Choroid plexus epithelial cell (primary cell): ENCODE measurements around the gene AJM1.
A peak's percentile ranks its signal among the peaks of the same experiment; 100 is the strongest.
"Not testable (repeated sequence)": the region's sequence is repeated elsewhere in the genome, so short reads cannot be mapped to it uniquely, and the experiment has no call there.

Experiments
- DNase-seq: peaks from one replicate; pipeline ENCODE4 v3.0.0-alpha.2; 2010; ENCODE audit warnings: low read depth
- H3K4me3 ChIP-seq: 2 replicates; pipeline ENCODE4 v1.5.1; 2011; ENCODE audit warnings: low read depth, mild to moderate bottlenecking, control low read depth, low read length, moderate library complexity
- TF ChIP-seq, protein P1 (sequence below): conservative IDR thresholded peaks from 2 replicates; pipeline ENCODE4 v1.5.1; 2011; ENCODE audit warnings: low read depth, mild to moderate bottlenecking, control low read depth, inconsistent platforms, low read length, moderate library complexity

AJM1 gene

DNA sequence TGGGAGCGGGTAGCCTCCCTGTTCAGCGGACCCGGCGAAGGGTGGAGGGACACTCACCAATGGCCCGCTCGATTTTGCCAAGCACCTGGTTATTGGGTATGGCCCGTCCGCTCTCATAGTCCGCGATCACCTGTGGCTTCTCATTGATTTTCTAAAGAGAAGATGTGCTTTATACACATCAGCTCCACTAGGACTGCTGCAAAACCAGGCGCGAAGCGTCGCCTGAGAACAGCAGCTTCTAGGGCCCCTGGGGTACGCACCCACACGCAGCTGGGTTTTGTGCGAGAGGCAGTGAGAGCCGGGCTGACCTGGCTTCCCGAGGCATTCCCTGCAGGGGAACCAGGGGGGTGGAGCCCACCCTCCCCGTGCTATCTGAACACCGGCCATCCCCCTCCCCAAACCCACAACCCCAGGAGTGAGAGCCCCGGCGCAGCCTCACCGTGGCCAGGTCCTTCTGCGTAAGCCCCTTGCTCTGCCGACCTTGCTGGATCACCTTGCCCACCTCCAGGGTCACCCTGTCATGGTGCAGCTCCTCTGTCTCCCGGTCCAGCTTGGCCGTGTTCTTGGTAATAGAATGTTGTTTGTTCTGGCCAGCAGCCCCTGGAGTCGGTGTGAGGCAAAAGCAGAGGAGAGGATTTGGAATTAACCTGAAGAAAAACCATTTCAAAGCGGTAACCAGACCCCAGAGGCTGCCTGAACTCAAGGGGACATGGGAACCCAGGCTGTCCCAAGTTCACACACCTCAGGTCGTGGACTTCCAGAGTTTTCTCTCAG, 20.8 kb downstream of the AJM1 start:
- TF ChIP-seq, protein P1, sequence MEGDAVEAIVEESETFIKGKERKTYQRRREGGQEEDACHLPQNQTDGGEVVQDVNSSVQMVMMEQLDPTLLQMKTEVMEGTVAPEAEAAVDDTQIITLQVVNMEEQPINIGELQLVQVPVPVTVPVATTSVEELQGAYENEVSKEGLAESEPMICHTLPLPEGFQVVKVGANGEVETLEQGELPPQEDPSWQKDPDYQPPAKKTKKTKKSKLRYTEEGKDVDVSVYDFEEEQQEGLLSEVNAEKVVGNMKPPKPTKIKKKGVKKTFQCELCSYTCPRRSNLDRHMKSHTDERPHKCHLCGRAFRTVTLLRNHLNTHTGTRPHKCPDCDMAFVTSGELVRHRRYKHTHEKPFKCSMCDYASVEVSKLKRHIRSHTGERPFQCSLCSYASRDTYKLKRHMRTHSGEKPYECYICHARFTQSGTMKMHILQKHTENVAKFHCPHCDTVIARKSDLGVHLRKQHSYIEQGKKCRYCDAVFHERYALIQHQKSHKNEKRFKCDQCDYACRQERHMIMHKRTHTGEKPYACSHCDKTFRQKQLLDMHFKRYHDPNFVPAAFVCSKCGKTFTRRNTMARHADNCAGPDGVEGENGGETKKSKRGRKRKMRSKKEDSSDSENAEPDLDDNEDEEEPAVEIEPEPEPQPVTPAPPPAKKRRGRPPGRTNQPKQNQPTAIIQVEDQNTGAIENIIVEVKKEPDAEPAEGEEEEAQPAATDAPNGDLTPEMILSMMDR, result no peak
- H3K4me3 ChIP-seq, result no peak overlapping the region

DNA sequence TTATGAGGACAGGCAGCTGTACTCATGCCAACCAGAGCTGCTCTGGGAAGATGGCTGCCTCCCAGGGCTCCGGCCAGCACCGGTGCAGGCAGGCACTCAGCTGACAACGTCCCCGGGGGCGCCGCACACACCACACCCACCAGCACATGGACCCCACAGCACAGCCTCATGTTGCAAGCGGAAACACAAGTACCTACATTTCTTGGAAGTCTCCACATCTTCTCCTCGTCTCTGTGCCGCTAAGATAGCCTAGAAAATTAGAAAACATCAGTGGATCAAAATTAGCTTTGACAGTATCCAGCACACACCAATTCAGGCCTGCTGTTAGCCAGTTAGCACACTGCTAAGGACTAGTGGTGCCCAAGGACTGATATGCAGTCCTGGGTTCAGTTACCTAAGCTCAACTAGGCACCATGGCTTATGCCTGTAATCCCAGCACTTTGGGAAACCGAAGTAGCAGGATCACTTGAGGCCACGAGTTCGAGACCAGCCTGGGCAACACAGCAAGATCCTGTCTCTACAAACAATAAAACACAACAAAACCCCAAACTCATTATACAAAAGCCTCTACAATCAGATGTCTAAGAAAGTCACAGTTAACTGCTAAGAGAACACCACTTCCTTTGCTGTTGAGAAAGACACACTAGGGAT, 21.5 kb downstream of the AJM1 start:
- DNase-seq, result no peak
- TF ChIP-seq, protein P1, result no peak
- no peak overlapping the region for H3K4me3 ChIP-seq

More for the DNA sequence above, 20.8 kb downstream of the AJM1 start:
- no peak for DNase-seq

DNA sequence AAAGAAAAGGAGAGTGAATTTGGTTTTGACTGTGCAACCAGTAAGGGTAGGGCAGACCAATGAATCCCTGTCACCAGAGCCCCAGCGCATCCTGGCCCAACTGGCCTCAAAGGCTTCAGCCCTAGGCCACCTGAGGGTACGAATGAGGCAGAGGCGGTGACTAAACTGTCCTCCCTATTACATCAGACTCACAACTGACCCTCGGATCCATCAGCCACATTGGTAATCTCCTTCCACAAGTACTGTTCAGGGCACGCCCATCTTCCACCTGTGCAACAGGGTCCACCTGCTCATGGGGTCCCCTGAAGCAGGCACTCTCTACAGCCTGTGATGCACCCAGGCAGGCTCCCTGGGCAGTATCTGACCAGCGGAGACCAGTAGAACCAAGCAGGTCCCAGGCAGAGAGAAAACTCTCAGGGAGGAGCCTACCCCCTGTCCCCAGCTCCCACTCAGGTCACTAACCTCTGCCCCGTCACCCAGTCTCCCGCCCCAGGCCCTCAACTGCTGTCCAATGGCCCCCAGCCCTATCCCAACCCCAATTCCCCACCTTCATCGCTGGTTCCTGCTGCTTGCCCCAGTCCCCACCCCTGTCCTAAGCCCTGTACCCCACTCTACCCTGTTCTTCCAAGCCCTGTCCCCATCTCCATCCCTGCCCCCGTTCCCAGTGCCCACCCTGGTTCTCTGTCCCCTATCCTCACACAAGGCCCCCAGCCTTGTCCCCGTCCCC, 22.9 kb downstream of the AJM1 start:
- no peak for DNase-seq

DNA sequence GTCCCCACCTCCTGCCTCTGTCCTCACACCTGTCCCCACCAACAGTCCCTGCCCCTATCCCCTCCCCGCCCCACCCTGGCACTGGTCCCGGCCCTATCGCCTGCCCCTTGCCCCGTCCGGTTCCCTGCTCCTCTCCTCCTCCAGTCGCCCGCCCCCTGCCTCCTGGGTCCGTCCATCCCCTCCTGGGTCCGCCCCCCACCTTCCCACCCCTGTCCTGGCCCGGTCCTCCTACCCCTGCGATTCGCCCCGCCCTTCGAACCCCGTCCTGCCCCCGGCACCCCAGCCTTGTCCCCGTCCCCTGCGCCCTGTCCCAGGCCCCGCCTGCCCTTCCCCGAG, 23.5 kb downstream of the AJM1 start:
- no peak for DNase-seq
- TF ChIP-seq, protein P1, result no peak
- peak overlapping the region; percentile 93 for H3K4me3 ChIP-seq

More for the DNA sequence above, 22.9 kb downstream of the AJM1 start:
- TF ChIP-seq, protein P1, result no peak
- H3K4me3 ChIP-seq, result peak overlapping the region; percentile 93

DNA sequence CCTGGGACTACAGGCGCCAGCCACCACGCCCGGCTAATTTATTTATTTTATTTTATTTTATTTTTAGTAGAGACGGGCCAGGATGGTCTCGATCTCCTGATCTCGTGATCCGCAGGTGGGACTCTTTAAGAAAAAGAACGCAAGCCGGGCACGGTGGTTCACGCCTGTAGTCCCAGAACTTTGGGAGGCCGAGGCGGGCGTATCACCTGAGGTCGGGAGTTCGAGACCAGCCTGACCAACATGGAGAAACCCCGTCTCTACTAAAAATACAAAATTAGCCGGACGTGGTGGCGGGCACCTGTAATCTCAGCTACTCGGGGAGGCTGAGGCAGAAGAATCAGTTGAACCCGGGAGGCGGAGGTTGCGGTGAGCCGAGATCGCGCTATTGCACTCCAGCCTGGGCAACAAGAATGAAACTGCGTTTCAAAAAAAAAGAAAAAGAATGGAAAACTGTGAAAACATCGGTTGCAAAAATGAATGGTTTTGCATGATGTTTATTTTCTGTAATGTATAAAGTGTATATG, 24.7 kb downstream of the AJM1 start:
- DNase-seq, result not testable (repeated sequence)
- H3K4me3 ChIP-seq, result peak overlapping the region; percentile 93

DNA sequence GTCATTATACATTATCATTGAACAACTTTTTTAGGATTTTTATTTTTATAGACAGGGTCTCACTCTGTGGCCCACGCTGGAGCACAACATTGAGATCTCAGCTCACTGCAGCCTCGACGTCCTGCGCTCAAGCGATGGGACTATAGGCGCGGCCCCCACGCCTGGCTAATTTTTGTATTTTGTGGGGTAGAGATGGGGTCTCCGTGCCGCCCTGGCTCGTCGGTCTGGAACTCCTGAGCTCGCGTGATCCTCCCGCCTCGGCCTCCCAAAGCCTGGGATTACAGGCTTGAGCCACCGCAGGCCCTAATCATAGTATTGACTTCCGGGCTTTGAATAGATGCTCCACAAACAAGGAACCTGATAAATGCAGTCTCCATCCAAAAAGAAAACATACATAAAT, 25.2 kb downstream of the AJM1 start:
- H3K4me3 ChIP-seq, result no peak overlapping the region
- TF ChIP-seq, protein P1, result no peak
- DNase-seq, result no peak

DNA sequence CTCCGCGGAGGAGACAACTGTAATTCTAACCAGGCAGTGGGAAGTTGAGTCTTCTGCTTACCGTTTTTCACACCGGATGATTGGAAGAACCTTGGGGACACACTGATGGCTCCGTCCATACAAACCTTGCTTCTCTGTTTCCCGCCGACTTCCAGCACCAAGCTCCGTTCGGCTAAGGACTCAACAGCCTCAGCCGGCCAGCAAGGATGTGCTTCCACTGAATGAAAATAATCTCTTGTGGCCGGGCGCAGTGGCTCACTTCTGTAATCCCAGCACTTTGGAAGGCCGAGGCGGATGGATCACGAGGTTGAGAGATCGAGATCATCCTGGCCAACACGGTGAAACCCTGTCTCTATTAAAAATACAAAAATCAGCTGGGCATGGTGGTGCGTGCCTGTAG, 25.6 kb downstream of the AJM1 start:
- no peak overlapping the region for H3K4me3 ChIP-seq
- DNase-seq, result no peak
- TF ChIP-seq, protein P1, result no peak
